Type B pancreatic cell (in vitro differentiated cells): ENCODE measurements around the gene TES. TPM values are rescaled to one million over a fixed set of nuclear protein-coding genes. Genes with fewer than 3 reads are reported as not detected.

ENCODE experiments used
- DNase-seq: peaks from one replicate; pipeline ENCODE4 v3.0.0; 2021; ENCODE audit warnings: mixed read lengths; ENCODE audit not compliant: unreplicated experiment; ENCODE audit errors: extremely low spot score
- H3K27ac Mint-ChIP-seq: 2 replicates; pipeline ENCODE4 v1.8.0; 2021; ENCODE audit warnings: mild to moderate bottlenecking, mixed read lengths
- H3K27me3 Mint-ChIP-seq: 2 replicates; pipeline ENCODE4 v1.8.0; 2021; ENCODE audit warnings: mixed read lengths
- H3K36me3 Mint-ChIP-seq: 2 replicates; pipeline ENCODE4 v1.8.0; 2021; ENCODE audit warnings: mixed read lengths
- H3K4me1 Mint-ChIP-seq: one replicate; pipeline ENCODE4 v1.8.0; 2021; ENCODE audit warnings: mixed read lengths; ENCODE audit not compliant: unreplicated experiment
- H3K4me3 Mint-ChIP-seq: 2 replicates; pipeline ENCODE4 v1.8.0; 2021; ENCODE audit warnings: mild to moderate bottlenecking, mixed read lengths
- H3K9me3 Mint-ChIP-seq: 2 replicates; pipeline ENCODE4 v1.8.0; 2021; ENCODE audit warnings: mixed read lengths
- total RNA-seq: library from RNA; stranded (reverse); gene quantifications from 2 replicates; pipeline ENCODE4 v1.2.1, GENCODE V29; 2021; ENCODE audit warnings: low replicate concordance
- TF ChIP-seq, protein P1 (sequence below): fragments of 200-600 bp; sonication (generic); conservative IDR thresholded peaks from 2 replicates; pipeline ENCODE4 v1.5.0; 2021; ENCODE audit warnings: antibody characterized with exemption, mild to moderate bottlenecking

Gene TES
- total RNA-seq, 1 donor from 2014 or later = 91.1 TPM

DNA sequence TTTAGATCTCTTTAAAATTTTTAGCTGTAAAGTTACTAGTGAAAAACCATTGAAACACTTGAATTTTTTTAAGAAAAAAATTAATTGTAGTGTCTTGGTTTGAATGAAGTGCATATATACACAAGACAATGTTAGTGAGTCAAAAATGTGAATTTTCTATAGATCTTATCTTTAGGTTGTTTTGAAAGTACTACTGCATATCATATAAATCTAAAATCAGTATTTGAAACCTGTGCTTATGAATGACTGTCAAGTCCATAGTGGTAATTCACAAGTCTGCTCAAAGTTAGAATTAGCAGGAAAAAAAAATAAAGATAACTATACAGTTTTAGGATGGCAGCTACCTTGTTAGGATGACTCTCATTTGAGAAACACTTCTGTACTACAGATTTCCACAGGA lies 25.0 kb downstream of the TES start:
- TF ChIP-seq, protein P1, sequence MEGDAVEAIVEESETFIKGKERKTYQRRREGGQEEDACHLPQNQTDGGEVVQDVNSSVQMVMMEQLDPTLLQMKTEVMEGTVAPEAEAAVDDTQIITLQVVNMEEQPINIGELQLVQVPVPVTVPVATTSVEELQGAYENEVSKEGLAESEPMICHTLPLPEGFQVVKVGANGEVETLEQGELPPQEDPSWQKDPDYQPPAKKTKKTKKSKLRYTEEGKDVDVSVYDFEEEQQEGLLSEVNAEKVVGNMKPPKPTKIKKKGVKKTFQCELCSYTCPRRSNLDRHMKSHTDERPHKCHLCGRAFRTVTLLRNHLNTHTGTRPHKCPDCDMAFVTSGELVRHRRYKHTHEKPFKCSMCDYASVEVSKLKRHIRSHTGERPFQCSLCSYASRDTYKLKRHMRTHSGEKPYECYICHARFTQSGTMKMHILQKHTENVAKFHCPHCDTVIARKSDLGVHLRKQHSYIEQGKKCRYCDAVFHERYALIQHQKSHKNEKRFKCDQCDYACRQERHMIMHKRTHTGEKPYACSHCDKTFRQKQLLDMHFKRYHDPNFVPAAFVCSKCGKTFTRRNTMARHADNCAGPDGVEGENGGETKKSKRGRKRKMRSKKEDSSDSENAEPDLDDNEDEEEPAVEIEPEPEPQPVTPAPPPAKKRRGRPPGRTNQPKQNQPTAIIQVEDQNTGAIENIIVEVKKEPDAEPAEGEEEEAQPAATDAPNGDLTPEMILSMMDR = no peak
- H3K4me1 Mint-ChIP-seq = peaks cover 40% of the 10 kb centered on the region

DNA sequence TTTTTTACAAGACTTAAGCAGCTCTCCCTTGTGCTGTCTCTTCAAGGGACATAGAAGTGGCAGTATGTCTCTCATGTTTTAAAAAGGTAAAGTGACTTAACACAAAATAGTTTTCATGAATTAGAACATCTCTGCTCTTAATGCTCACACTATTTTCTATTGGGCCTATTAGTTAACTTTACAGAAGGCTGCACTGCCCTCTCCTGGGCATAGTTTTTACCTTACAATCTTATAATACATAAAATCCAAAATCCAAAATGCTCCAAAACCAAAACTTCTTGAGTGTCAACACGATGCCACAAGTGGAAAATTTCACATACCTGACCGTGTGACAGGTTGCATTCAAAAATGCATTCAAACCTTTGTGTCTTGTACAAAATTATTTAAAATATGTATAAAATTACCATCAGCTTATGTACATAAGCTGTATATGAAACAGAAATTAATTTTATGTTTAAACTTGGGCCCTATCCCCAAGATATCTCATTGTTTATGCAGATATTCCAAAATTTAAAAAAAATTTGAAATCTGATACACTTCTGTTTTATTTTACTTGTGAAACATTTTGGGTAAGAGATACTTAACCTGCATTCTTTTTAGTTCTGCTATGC lies 25.8 kb downstream of the TES start:
- DNase-seq = no peak
- Mint-ChIP-seq H3K36me3 (peaks cover 9% of the 10 kb centered on the region), H3K4me3 (no peak overlapping the region), H3K27me3 (no peaks in the 10 kb centered on the region), H3K27ac (no peak overlapping the region), H3K9me3 (no peaks in the 10 kb centered on the region), H3K4me1 (peaks cover 36% of the 10 kb centered on the region)
- TF ChIP-seq, protein P1 = peak; percentile 84

More for the DNA sequence above, 25.0 kb downstream of the TES start:
- Mint-ChIP-seq H3K4me3 (no peak overlapping the region), H3K36me3 (peaks cover 6% of the 10 kb centered on the region), H3K9me3 (no peaks in the 10 kb centered on the region), H3K27ac (no peak overlapping the region), H3K27me3 (no peaks in the 10 kb centered on the region)
- DNase-seq = no peak

DNA sequence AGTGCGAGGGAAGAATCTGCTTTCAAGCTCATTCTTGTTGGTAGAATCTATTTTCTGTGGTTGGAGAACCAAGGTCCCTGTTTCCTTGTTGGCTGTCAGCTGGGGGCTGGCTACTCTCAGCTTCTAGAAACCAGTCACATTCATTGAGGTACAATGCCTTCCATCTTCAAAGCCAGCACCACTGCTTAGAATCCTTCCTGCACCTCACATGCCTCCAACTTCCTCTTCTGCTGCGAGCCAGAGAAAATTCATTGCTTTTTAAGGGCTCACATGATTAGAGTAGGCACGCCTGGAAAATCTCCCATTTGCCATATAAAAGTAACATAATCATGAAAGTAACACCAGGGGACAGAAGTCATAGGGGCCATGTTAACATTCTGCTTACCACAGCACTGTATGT lies 28.7 kb downstream of the TES start:
- H3K4me3 Mint-ChIP-seq = no peak overlapping the region
- peaks cover 22% of the 10 kb centered on the region for H3K36me3 Mint-ChIP-seq
- no peaks in the 10 kb centered on the region for H3K9me3 Mint-ChIP-seq
- no peak for DNase-seq
- H3K27me3 Mint-ChIP-seq = no peaks in the 10 kb centered on the region
- no peak overlapping the region for H3K27ac Mint-ChIP-seq
- TF ChIP-seq, protein P1 = no peak
- H3K4me1 Mint-ChIP-seq = peaks cover 22% of the 10 kb centered on the region

DNA sequence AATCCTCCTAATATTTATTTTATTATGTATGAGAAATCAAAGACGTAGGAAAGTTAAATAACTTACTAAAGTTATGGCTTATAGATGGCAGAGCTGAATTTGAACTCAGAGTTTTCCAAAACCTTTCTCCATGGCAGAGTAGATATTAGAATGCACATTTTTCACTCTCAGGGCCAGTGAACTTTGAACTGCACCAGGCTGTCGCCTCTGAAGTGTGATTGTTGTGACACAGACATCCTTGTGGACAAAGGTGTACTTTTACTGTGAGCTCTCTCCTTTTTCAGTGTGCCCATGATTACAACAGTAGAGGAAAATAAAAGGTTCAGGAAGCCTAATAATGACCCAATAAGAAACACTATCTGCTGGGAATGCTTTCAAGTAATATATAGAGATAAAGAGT lies 29.1 kb downstream of the TES start:
- no peaks in the 10 kb centered on the region for H3K27me3 Mint-ChIP-seq
- H3K4me1 Mint-ChIP-seq = peaks cover 22% of the 10 kb centered on the region
- H3K9me3 Mint-ChIP-seq = no peaks in the 10 kb centered on the region
- no peak overlapping the region for H3K27ac Mint-ChIP-seq
- no peak for DNase-seq
- TF ChIP-seq, protein P1 = no peak
- H3K4me3 Mint-ChIP-seq = no peak overlapping the region
- peaks cover 24% of the 10 kb centered on the region for H3K36me3 Mint-ChIP-seq

DNA sequence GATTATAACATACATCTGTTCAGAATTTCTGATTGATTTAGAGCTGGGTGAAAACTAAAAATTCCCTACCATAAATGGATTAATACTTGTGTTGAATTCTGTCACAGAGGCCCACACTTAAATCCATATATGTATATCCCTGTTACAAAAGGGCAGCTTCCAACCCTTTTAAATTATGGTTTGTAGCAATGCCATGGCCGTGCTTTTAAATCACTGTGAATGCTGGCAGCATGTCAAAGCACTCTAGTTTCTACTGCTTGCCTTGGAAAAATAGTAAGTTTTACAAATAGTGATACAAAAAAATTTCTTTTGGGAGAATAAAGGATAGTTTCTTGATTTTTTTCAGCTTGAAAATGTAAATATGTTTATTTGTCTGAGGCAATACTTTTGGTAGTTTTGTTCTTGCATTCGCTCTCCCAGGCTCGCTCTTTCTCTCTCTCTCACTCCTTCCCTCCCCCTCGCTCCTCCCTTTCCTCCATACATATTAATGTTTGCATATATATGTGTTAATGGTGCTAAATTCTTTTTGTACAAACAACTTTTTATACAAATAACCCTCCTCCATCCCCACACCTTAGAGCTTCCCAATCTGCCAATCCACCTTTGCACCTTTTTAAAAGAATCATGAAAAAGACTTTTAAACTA lies 29.8 kb downstream of the TES start:
- no peak for DNase-seq
- Mint-ChIP-seq H3K9me3 (peaks cover 2% of the 10 kb centered on the region), H3K36me3 (peaks cover 27% of the 10 kb centered on the region), H3K4me3 (no peak overlapping the region), H3K27ac (no peak overlapping the region), H3K27me3 (no peaks in the 10 kb centered on the region), H3K4me1 (peaks cover 22% of the 10 kb centered on the region)
- TF ChIP-seq, protein P1 = no peak
